Neural cell (in vitro differentiated cells): Measurements from ENCODE around the gene SLC35E1. TPM values are rescaled to one million over a fixed set of nuclear protein-coding genes. Genes with fewer than 3 reads are reported as not detected.

Experiments used
- H2AFZ ChIP-seq: fragments of 200-600, 300-800 bp; sonication (generic), shearing (Covaris generic); 2 replicates; pipeline ENCODE4 v1.6.0; 2014; ENCODE audit warnings: low read depth, mild to moderate bottlenecking, antibody characterized with exemption, low read length, moderate library complexity
- H3F3A ChIP-seq: fragments of 200-600 bp; shearing (Covaris generic); 2 replicates; pipeline ENCODE4 v1.6.1; 2016; ENCODE audit warnings: mild to moderate bottlenecking, moderate library complexity, mixed read lengths, antibody characterized with exemption, low read length; ENCODE audit not compliant: insufficient read depth, poor library complexity, severe bottlenecking
- H3K27ac ChIP-seq: fragments of 200-600, 300-800 bp; sonication (generic), shearing (Covaris generic); 2 replicates; pipeline ENCODE4 v1.5.1; 2014; ENCODE audit warnings: mild to moderate bottlenecking, low read length, moderate library complexity
- H3K27me3 ChIP-seq: fragments of 300-800, 200-600 bp; sonication (generic), shearing (Covaris generic); 2 replicates; pipeline ENCODE4 v1.6.0; 2014; ENCODE audit warnings: mild to moderate bottlenecking, low read depth, low read length, moderate library complexity; ENCODE audit not compliant: insufficient read depth
- H3K36me3 ChIP-seq: fragments of 300-800, 200-600 bp; sonication (generic), shearing (Covaris generic); 2 replicates; pipeline ENCODE4 v1.5.1; 2014; ENCODE audit warnings: mild to moderate bottlenecking, antibody characterized with exemption, low read length, moderate library complexity; ENCODE audit not compliant: insufficient read depth
- H3K4me2 ChIP-seq: fragments of 300-800, 200-600 bp; sonication (generic), shearing (Covaris generic); 2 replicates; pipeline ENCODE4 v1.6.0; 2014; ENCODE audit warnings: mild to moderate bottlenecking, low read length
- H3K4me3 ChIP-seq: fragments of 300-800, 200-600 bp; sonication (generic), shearing (Covaris generic); 2 replicates; pipeline ENCODE4 v1.5.1; 2014; ENCODE audit warnings: mild to moderate bottlenecking, low read length, moderate library complexity
- H3K79me2 ChIP-seq: fragments of 200-600 bp; shearing (Covaris generic); replicated peaks from 2 replicates; pipeline ENCODE4 v1.6.0; 2014; ENCODE audit warnings: mild to moderate bottlenecking, low read length, moderate library complexity; ENCODE audit not compliant: insufficient read depth
- H3K9ac ChIP-seq: fragments of 300-800, 200-600 bp; sonication (generic), shearing (Covaris generic); 2 replicates; pipeline ENCODE4 v1.6.1; 2016; ENCODE audit warnings: mild to moderate bottlenecking, low read length, mixed read lengths
- H3K9me2 ChIP-seq: fragments of 200-600 bp; shearing (Covaris generic); 2 replicates; pipeline ENCODE4 v1.6.1; 2016; ENCODE audit warnings: mild to moderate bottlenecking, low read length, mixed read lengths; ENCODE audit not compliant: insufficient read depth
- H3K9me3 ChIP-seq: fragments of 200-600, 300-800 bp; sonication (generic), shearing (Covaris generic); 2 replicates; pipeline ENCODE4 v1.6.1; 2016; ENCODE audit warnings: mild to moderate bottlenecking, mixed run types, low read length, moderate library complexity, mixed read lengths
- H4K20me1 ChIP-seq: fragments of 200-600 bp; shearing (Covaris generic); 2 replicates; pipeline ENCODE4 v1.6.1; 2016; ENCODE audit warnings: mild to moderate bottlenecking, mixed run types; ENCODE audit not compliant: insufficient read depth
- CTCF ChIP-seq: fragments of 450-650 bp; IDR thresholded peaks from 2 replicates; pipeline ENCODE4 v1.5.1; 2014; ENCODE audit warnings: antibody characterized with exemption, mild to moderate bottlenecking, moderate library complexity; ENCODE audit not compliant: poor library complexity, severe bottlenecking
- EP300 ChIP-seq: fragments of 450-650 bp; conservative IDR thresholded peaks from 2 replicates; pipeline ENCODE4 v1.6.1; 2014; ENCODE audit warnings: antibody characterized with exemption, mild to moderate bottlenecking, moderate library complexity; ENCODE audit not compliant: poor library complexity, severe bottlenecking
- EZH2 ChIP-seq: fragments of 200-600, 300-800 bp; shearing (Covaris generic), sonication (generic); IDR thresholded peaks from 2 replicates; pipeline ENCODE4 v1.6.1; 2014; ENCODE audit warnings: antibody characterized with exemption, low read length, borderline replicate concordance, mild to moderate bottlenecking; ENCODE audit not compliant: insufficient read depth, poor library complexity, severe bottlenecking
- MXI1 ChIP-seq: fragments of 450-650 bp; conservative IDR thresholded peaks from 2 replicates; pipeline ENCODE4 v1.6.1; 2014; ENCODE audit warnings: antibody characterized with exemption, mild to moderate bottlenecking; ENCODE audit not compliant: poor library complexity, severe bottlenecking
- POLR2AphosphoS5 ChIP-seq: IDR thresholded peaks from 2 replicates; pipeline ENCODE4 v1.6.1; 2012
- RAD21 ChIP-seq: fragments of 450-650 bp; conservative IDR thresholded peaks from 2 replicates; pipeline ENCODE4 v1.6.1; 2014; ENCODE audit warnings: antibody characterized with exemption, mild to moderate bottlenecking, moderate library complexity
- REST ChIP-seq: IDR thresholded peaks from 2 replicates; pipeline ENCODE4 v1.6.1; 2012; ENCODE audit warnings: borderline replicate concordance
- SMC3 ChIP-seq: fragments of 450-650 bp; conservative IDR thresholded peaks from 2 replicates; pipeline ENCODE4 v1.6.1; 2014; ENCODE audit warnings: antibody characterized with exemption, mild to moderate bottlenecking, moderate library complexity; ENCODE audit not compliant: poor library complexity
- TAF1 ChIP-seq: IDR thresholded peaks from 2 replicates; pipeline ENCODE4 v1.6.1; 2012; ENCODE audit warnings: low read depth
- polyA plus RNA-seq: library from polyadenylated mRNA; depleted of rRNA; stranded (reverse); fragments of >200 nt; gene quantifications from 2 replicates; pipeline ENCODE4 v1.2.3, GENCODE V29; 2014

Gene SLC35E1
- polyA plus RNA-seq, 1 donor from 2014 or later, result 23.9 TPM

- Histone ChIP-seq H3K4me2 (no peak overlapping the region), H3K79me2 (peaks cover 51% of the 10 kb centered on the region), H2AFZ (no peak overlapping the region), H3K27ac (no peak overlapping the region), H3K36me3 (no peaks in the 10 kb centered on the region), H3K9ac (no peak overlapping the region), H3K4me3 (no peak overlapping the region), H4K20me1 (no peaks in the 10 kb centered on the region), H3F3A (no peaks in the 10 kb centered on the region), H3K27me3 (no peaks in the 10 kb centered on the region), H3K9me3 (no peaks in the 10 kb centered on the region), H3K9me2 (no peaks in the 10 kb centered on the region)
- TF ChIP-seq REST, result no peak
- TF ChIP-seq RAD21, result no peak
- no peak for TF ChIP-seq EP300
- TF ChIP-seq SMC3, result no peak
- no peak for TF ChIP-seq POLR2AphosphoS5
- no peak for TF ChIP-seq MXI1
- no peak for TF ChIP-seq TAF1
- TF ChIP-seq EZH2, result no peak
- no peak for TF ChIP-seq CTCF
These were observed 38.9 kb upstream of the SLC35E1 start for GRCh38 chr19:16611121-16611520.

GRCh38 chr19:16609511-16610200, 37.4 kb upstream of the SLC35E1 start:
- Histone ChIP-seq H4K20me1 (no peaks in the 10 kb centered on the region), H3K79me2 (peaks cover 41% of the 10 kb centered on the region), H3K9me3 (no peaks in the 10 kb centered on the region), H3K27ac (no peak overlapping the region), H3K9ac (no peak overlapping the region), H3K27me3 (no peaks in the 10 kb centered on the region), H3K9me2 (no peaks in the 10 kb centered on the region), H3K4me2 (no peak overlapping the region), H3K4me3 (no peak overlapping the region), H3K36me3 (no peaks in the 10 kb centered on the region), H2AFZ (no peak overlapping the region), H3F3A (no peaks in the 10 kb centered on the region)
- TF ChIP-seq POLR2AphosphoS5 (no peak), REST (no peak), RAD21 (no peak), TAF1 (no peak), EZH2 (no peak)
